NCI-H1436 treated with DMSO at 0.1 percent for 48 hours (cell line): Measurements from ENCODE around the gene NDN.

Experiments
- DNase-seq: peaks from one replicate; lab custom pipeline; 2025; lab: John Stamatoyannopoulos, UW

Gene NDN

GRCh38 chr15:23642413-23643044 is 44.6 kb downstream of the NDN start:
- DNase-seq, result peak; percentile 39
